ENCODE data around the gene DHRS2.

GRCh38 chr14:23601845-23602180 lies 34.4 kb upstream of the DHRS2 start:
- TF ChIP-seq TAF1 (IDR thresholded peaks at IDR 0.05; ENCODE audit: low read depth, low read length) = no peak
- TF ChIP-seq POLR2AphosphoS5 (IDR thresholded peaks at IDR 0.05; ENCODE audit: low read depth, low read length) = no peak
- no peak for TF ChIP-seq POLR2A (IDR thresholded peaks at IDR 0.05; ENCODE audit: low read depth, low read length)
- no peak for TF ChIP-seq POU2F2 (IDR thresholded peaks at IDR 0.05; ENCODE audit: low read depth, low read length)
